ENCODE data around the gene GRK5. TPM values are rescaled to one million over a fixed set of nuclear protein-coding genes. Genes with fewer than 3 reads are reported as not detected.

GRK5 gene
- total and polyA plus RNA-seq, 4 donors, result 18.5 to 43.1 (median 40.3) TPM

GRCh38 chr10:119443970-119444660 is 236.7 kb downstream of the GRK5 start:
- Histone ChIP-seq H3K4me1 (ENCODE audit: control insufficient read depth in 5 of 5, insufficient read depth in 5 of 5, low read length in 5 of 5) (peaks cover 0 to 5% (median 0%) of the 10 kb centered on the region in 5 donors), H3K4me3 (no peak overlapping the region), H3K27me3 (ENCODE audit: control insufficient read depth in 3 of 3, insufficient read depth in 3 of 3, low read length in 2 of 3) (no peaks in the 10 kb centered on the region), H3K9ac (ENCODE audit: insufficient read depth in 1 of 2, low read length in 2 of 2) (no peak overlapping the region), H3K9me3 (ENCODE audit: control insufficient read depth in 4 of 4, insufficient read depth in 3 of 4, low read length in 3 of 4) (no peaks in the 10 kb centered on the region), H3K27ac (ENCODE audit: low read depth in 1 of 2, low read length in 1 of 2) (no peak overlapping the region), H3K36me3 (ENCODE audit: control insufficient read depth in 4 of 4, insufficient read depth in 4 of 4, low read length in 4 of 4) (peaks cover 0 to 27% (median 22%) of the 10 kb centered on the region in 4 donors)
- ATAC-seq (ENCODE audit: insufficient read depth, low FRiP score) (no peak), DNase-seq (no peak)
- WGBS, 2 donors, result 90 to 95% methylated on average over 12 of the region's 12 CpGs
- TF ChIP-seq CTCF (IDR thresholded peaks at IDR 0.05; ENCODE audit: control extremely low read depth, extremely low read depth), result no peak

- TF ChIP-seq CTCF (IDR thresholded peaks at IDR 0.05; ENCODE audit: control extremely low read depth, extremely low read depth), result no peak
- Histone ChIP-seq H3K36me3 (ENCODE audit: control insufficient read depth in 4 of 4, insufficient read depth in 4 of 4, low read length in 4 of 4) (peaks cover 0 to 32% (median 22%) of the 10 kb centered on the region in 4 donors), H3K4me1 (ENCODE audit: control insufficient read depth in 5 of 5, insufficient read depth in 5 of 5, low read length in 5 of 5) (peaks cover 0 to 5% (median 0%) of the 10 kb centered on the region in 5 donors), H3K27ac (ENCODE audit: low read depth in 1 of 2, low read length in 1 of 2) (no peak overlapping the region), H3K9ac (ENCODE audit: insufficient read depth in 1 of 2, low read length in 2 of 2) (no peak overlapping the region), H3K9me3 (ENCODE audit: control insufficient read depth in 4 of 4, insufficient read depth in 3 of 4, low read length in 3 of 4) (no peaks in the 10 kb centered on the region), H3K27me3 (ENCODE audit: control insufficient read depth in 3 of 3, insufficient read depth in 3 of 3, low read length in 2 of 3) (no peaks in the 10 kb centered on the region), H3K4me3 (no peak overlapping the region)
- ATAC-seq (ENCODE audit: insufficient read depth, low FRiP score), result no peak
- WGBS, 2 donors, result 76 to 84% methylated on average over 10 of the region's 10 CpGs
- DNase-seq, result no peak
These were observed 237.5 kb downstream of the GRK5 start for GRCh38 chr10:119444866-119445265.

GRCh38 chr10:119445311-119445934 is 238.1 kb downstream of the GRK5 start:
- no peaks in the 10 kb centered on the region for H3K27me3 ChIP-seq (ENCODE audit: control insufficient read depth in 3 of 3, insufficient read depth in 3 of 3, low read length in 2 of 3)
- 34 to 35% methylated on average over 10 of the region's 10 CpGs for WGBS, 2 donors
- no peak overlapping the region for H3K27ac ChIP-seq (ENCODE audit: low read depth in 1 of 2, low read length in 1 of 2)
- peaks cover 0 to 36% (median 23%) of the 10 kb centered on the region in 4 donors for H3K36me3 ChIP-seq (ENCODE audit: control insufficient read depth in 4 of 4, insufficient read depth in 4 of 4, low read length in 4 of 4)
- ATAC-seq (ENCODE audit: insufficient read depth, low FRiP score) (no peak), DNase-seq (peak; percentile 80 to 86 (median 85))
- peak; percentile 84 for TF ChIP-seq CTCF (IDR thresholded peaks at IDR 0.05; ENCODE audit: control extremely low read depth, extremely low read depth)
- H3K9ac ChIP-seq (ENCODE audit: insufficient read depth in 1 of 2, low read length in 2 of 2), result no peak overlapping the region
- peaks cover 0 to 5% (median 0%) of the 10 kb centered on the region in 5 donors for H3K4me1 ChIP-seq (ENCODE audit: control insufficient read depth in 5 of 5, insufficient read depth in 5 of 5, low read length in 5 of 5)
- H3K4me3 ChIP-seq, result no peak overlapping the region
- no peaks in the 10 kb centered on the region for H3K9me3 ChIP-seq (ENCODE audit: control insufficient read depth in 4 of 4, insufficient read depth in 3 of 4, low read length in 3 of 4)

Measured in lung (tissue), 12 donors.